DMS53 treated with DMSO at 0.1 percent for 48 hours (cell line): ENCODE data around the gene FYN.

ENCODE experiments used
- DNase-seq: peaks from one replicate; lab custom pipeline; 2025; ENCODE audit not compliant: unreplicated experiment; lab: John Stamatoyannopoulos, UW

FYN gene

GRCh38 chr6:111711984-111712752 lies 161.1 kb downstream of the FYN start:
- DNase-seq, result no peak

GRCh38 chr6:111711476-111711875 lies 161.8 kb downstream of the FYN start:
- DNase-seq, result no peak

- no peak for DNase-seq
Measured at GRCh38 chr6:111710911-111711310, 162.3 kb downstream of the FYN start.

- no peak for DNase-seq
Measured at GRCh38 chr6:111710439-111710838, 162.8 kb downstream of the FYN start.

GRCh38 chr6:111709615-111710398 lies 163.4 kb downstream of the FYN start:
- peak; percentile 57 for DNase-seq

GRCh38 chr6:111709201-111709600 lies 164.1 kb downstream of the FYN start:
- no peak for DNase-seq

- no peak for DNase-seq
Measured at GRCh38 chr6:111707773-111708172, 165.5 kb downstream of the FYN start.

- DNase-seq, result no peak
Measured at GRCh38 chr6:111706841-111707391, 166.3 kb downstream of the FYN start.

GRCh38 chr6:111703723-111704122 lies 169.5 kb downstream of the FYN start:
- no peak for DNase-seq

GRCh38 chr6:111702268-111702667 lies 171.0 kb downstream of the FYN start:
- DNase-seq, result no peak

GRCh38 chr6:111701146-111701545 lies 172.1 kb downstream of the FYN start:
- no peak for DNase-seq

GRCh38 chr6:111700135-111700690 lies 173.0 kb downstream of the FYN start:
- DNase-seq, result no peak

GRCh38 chr6:111699123-111699522 lies 174.1 kb downstream of the FYN start:
- DNase-seq, result no peak

GRCh38 chr6:111696814-111697213 lies 176.4 kb downstream of the FYN start:
- DNase-seq, result no peak

GRCh38 chr6:111692327-111693164 lies 180.7 kb downstream of the FYN start:
- DNase-seq, result no peak

GRCh38 chr6:111691345-111692225 lies 181.7 kb downstream of the FYN start:
- no peak for DNase-seq

GRCh38 chr6:111689946-111690345 lies 183.3 kb downstream of the FYN start:
- no peak for DNase-seq

- DNase-seq, result no peak
Measured at GRCh38 chr6:111689419-111689818, 183.8 kb downstream of the FYN start.

GRCh38 chr6:111688331-111688730 lies 184.9 kb downstream of the FYN start:
- no peak for DNase-seq

GRCh38 chr6:111687652-111688051 lies 185.6 kb downstream of the FYN start:
- no peak for DNase-seq
